Endothelial cell (in vitro differentiated cells): ENCODE results near the gene SLC27A3. TPM values are rescaled to one million over a fixed set of nuclear protein-coding genes. Genes with fewer than 3 reads are reported as not detected.
A peak's percentile ranks its signal among the peaks of the same experiment; 100 is the strongest.
"Not testable (repeated sequence)": the region's sequence is repeated elsewhere in the genome, so short reads cannot be mapped to it uniquely, and the experiment has no call there.

Experiments
- DNase-seq: peaks from one replicate; pipeline ENCODE4 v3.0.0; 2021; ENCODE audit warnings: low spot score
- H3K27ac Mint-ChIP-seq: one replicate; pipeline ENCODE4 v1.8.0; 2021; ENCODE audit warnings: mixed read lengths, inconsistent platforms; ENCODE audit not compliant: unreplicated experiment
- H3K27me3 Mint-ChIP-seq: one replicate; pipeline ENCODE4 v1.8.0; 2021; ENCODE audit warnings: mild to moderate bottlenecking, moderate library complexity, mixed read lengths, inconsistent platforms; ENCODE audit not compliant: unreplicated experiment
- H3K36me3 Mint-ChIP-seq: one replicate; pipeline ENCODE4 v1.8.0; 2021; ENCODE audit warnings: mild to moderate bottlenecking, low read depth, mixed read lengths, inconsistent platforms; ENCODE audit not compliant: unreplicated experiment
- H3K4me1 Mint-ChIP-seq: one replicate; pipeline ENCODE4 v1.8.0; 2021; ENCODE audit warnings: mild to moderate bottlenecking, mixed read lengths, inconsistent platforms; ENCODE audit not compliant: unreplicated experiment
- H3K4me3 Mint-ChIP-seq: one replicate; pipeline ENCODE4 v1.8.0; 2021; ENCODE audit warnings: mild to moderate bottlenecking, mixed read lengths, inconsistent platforms; ENCODE audit not compliant: unreplicated experiment
- H3K9me3 Mint-ChIP-seq: one replicate; pipeline ENCODE4 v1.8.0; 2021; ENCODE audit warnings: mixed read lengths, inconsistent platforms; ENCODE audit not compliant: unreplicated experiment
- total RNA-seq: library from RNA; stranded (reverse); fragmentation: NEBNext Ultra II Directional; extraction: Animal tissue kit (Norgen Biotek cat#: 25700); gene quantifications from one replicate; pipeline ENCODE4 v1.2.1, GENCODE V29; 2021; ENCODE audit not compliant: unreplicated experiment
- TF ChIP-seq, protein P1 (sequence below): fragments of 200-600 bp; sonication (generic); IDR thresholded peaks from one replicate; pipeline ENCODE4 v1.5.0; 2021; ENCODE audit warnings: antibody characterized with exemption; ENCODE audit not compliant: unreplicated experiment

The SLC27A3 gene
- total RNA-seq, 1 donor from 2014 or later: 72.7 TPM

DNA sequence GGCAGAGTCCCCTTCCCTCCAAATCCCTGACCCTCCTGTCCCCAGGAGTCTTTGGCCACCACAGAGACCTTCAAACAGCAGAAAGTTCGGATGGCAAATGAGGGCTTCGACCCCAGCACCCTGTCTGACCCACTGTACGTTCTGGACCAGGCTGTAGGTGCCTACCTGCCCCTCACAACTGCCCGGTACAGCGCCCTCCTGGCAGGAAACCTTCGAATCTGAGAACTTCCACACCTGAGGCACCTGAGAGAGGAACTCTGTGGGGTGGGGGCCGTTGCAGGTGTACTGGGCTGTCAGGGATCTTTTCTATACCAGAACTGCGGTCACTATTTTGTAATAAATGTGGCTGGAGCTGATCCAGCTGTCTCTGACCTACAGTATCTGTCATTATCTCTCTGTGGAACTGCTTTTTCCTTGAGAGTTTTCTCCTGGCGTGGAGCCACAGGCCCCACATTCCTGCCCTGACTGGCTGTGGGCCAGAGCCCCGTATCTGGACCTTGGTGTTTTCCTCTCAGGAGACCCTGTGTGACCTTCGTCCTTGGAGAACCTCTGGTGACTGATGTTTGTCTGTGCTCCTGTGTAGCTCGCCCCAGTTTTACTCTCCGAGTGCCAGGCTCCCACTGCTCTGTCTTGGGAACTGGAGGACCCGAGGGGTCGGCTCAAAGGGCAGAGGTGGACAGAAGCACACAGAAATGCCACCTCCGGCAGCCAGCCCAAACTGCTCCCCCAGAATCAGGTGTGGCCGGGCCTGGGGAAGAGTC lies 4.8 kb downstream of the SLC27A3 start:
- H3K4me3 Mint-ChIP-seq: peak overlapping the region; percentile 77
- peaks cover 27% of the 10 kb centered on the region for H3K36me3 Mint-ChIP-seq
- no peak for DNase-seq
- TF ChIP-seq, protein P1, sequence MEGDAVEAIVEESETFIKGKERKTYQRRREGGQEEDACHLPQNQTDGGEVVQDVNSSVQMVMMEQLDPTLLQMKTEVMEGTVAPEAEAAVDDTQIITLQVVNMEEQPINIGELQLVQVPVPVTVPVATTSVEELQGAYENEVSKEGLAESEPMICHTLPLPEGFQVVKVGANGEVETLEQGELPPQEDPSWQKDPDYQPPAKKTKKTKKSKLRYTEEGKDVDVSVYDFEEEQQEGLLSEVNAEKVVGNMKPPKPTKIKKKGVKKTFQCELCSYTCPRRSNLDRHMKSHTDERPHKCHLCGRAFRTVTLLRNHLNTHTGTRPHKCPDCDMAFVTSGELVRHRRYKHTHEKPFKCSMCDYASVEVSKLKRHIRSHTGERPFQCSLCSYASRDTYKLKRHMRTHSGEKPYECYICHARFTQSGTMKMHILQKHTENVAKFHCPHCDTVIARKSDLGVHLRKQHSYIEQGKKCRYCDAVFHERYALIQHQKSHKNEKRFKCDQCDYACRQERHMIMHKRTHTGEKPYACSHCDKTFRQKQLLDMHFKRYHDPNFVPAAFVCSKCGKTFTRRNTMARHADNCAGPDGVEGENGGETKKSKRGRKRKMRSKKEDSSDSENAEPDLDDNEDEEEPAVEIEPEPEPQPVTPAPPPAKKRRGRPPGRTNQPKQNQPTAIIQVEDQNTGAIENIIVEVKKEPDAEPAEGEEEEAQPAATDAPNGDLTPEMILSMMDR: no peak
- peaks cover 26% of the 10 kb centered on the region for H3K4me1 Mint-ChIP-seq
- H3K27ac Mint-ChIP-seq: peak overlapping the region; percentile 75
- no peaks in the 10 kb centered on the region for H3K9me3 Mint-ChIP-seq
- H3K27me3 Mint-ChIP-seq: peaks cover 21% of the 10 kb centered on the region

- Mint-ChIP-seq H3K27me3 (peaks cover 21% of the 10 kb centered on the region), H3K27ac (no peak overlapping the region), H3K4me1 (peaks cover 25% of the 10 kb centered on the region), H3K4me3 (no peak overlapping the region), H3K36me3 (peaks cover 27% of the 10 kb centered on the region), H3K9me3 (no peaks in the 10 kb centered on the region)
- TF ChIP-seq, protein P1: no peak
- DNase-seq: no peak
Measured at GRCh38 chr1:153780551-153780950, 5.3 kb downstream of the SLC27A3 start.

GRCh38 chr1:153782648-153783047 lies 7.4 kb downstream of the SLC27A3 start:
- Mint-ChIP-seq H3K4me1 (peaks cover 13% of the 10 kb centered on the region), H3K36me3 (peaks cover 15% of the 10 kb centered on the region), H3K4me3 (peak overlapping the region; percentile 86), H3K27ac (peak overlapping the region; percentile 92), H3K27me3 (peaks cover 12% of the 10 kb centered on the region)
- not testable (repeated sequence) for DNase-seq, H3K9me3 Mint-ChIP-seq

GRCh38 chr1:153783233-153784190 lies 8.3 kb downstream of the SLC27A3 start:
- H3K4me3 Mint-ChIP-seq: peak overlapping the region; percentile 86
- TF ChIP-seq, protein P1: no peak
- H3K27me3 Mint-ChIP-seq: peaks cover 8% of the 10 kb centered on the region
- H3K4me1 Mint-ChIP-seq: peaks cover 9% of the 10 kb centered on the region
- H3K9me3 Mint-ChIP-seq: no peaks in the 10 kb centered on the region
- DNase-seq: peak; percentile 92
- H3K36me3 Mint-ChIP-seq: peaks cover 9% of the 10 kb centered on the region
- H3K27ac Mint-ChIP-seq: peak overlapping the region; percentile 92

DNA sequence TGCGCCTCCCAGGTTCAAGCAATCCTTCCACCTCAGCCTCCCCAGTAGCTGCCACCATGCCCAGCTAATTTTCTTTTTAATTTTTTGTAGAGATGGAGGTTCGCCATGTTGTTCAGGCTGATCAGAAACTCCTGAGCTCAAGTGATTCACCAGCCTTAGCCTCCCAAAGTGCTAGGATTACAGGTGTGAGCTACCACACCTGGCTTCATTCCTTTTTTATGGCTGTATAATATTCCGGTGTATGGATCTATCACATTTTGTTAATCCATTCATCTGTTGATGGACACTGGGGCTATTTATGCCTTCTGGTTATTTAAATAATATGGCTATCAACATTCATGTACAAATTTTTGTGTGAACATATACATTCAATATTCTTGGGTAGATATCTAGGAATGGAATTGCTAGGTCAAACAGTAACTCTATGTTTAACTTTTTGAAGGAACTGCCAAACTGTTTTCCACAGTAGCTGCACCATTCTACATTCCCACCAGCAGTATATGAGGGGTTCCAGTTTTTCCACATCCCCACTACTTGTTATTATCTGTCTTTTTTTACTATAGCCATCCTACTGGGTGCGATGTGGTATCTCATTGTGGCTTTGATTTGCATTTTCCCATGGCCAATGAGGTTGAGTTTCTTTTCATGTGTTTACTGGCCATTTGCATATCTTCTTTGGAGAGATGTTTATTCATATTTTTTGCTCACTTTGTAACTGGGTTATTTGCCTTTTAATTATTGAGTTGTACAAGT lies 11.0 kb downstream of the SLC27A3 start:
- TF ChIP-seq, protein P1: no peak
- Mint-ChIP-seq H3K36me3 (no peaks in the 10 kb centered on the region), H3K27me3 (no peaks in the 10 kb centered on the region), H3K4me1 (peaks cover 14% of the 10 kb centered on the region), H3K9me3 (no peaks in the 10 kb centered on the region), H3K4me3 (no peak overlapping the region), H3K27ac (no peak overlapping the region)
- no peak for DNase-seq
